Activated naive CD8-positive, alpha-beta T cell treated with anti-CD3 and anti-CD28 coated beads for 36 hours (primary cell): ENCODE data around the gene NES. TPM values are rescaled to one million over a fixed set of nuclear protein-coding genes. Genes with fewer than 3 reads are reported as not detected.
"Not testable (repeated sequence)": the region's sequence is repeated elsewhere in the genome, so short reads cannot be mapped to it uniquely, and the experiment has no call there.

Experiments
- DNase-seq: peaks from one replicate; pipeline ENCODE4 v3.0.0; 2021
- H3K27ac Mint-ChIP-seq: one replicate; pipeline ENCODE4 v1.8.0; 2022; ENCODE audit warnings: mild to moderate bottlenecking, moderate library complexity, mixed read lengths
- H3K27me3 Mint-ChIP-seq: one replicate; pipeline ENCODE4 v1.8.0; 2022; ENCODE audit warnings: mild to moderate bottlenecking, mixed read lengths
- H3K36me3 Mint-ChIP-seq: one replicate; pipeline ENCODE4 v1.8.0; 2021; ENCODE audit warnings: mild to moderate bottlenecking, mixed read lengths
- H3K4me1 Mint-ChIP-seq: one replicate; pipeline ENCODE4 v1.8.0; 2021; ENCODE audit warnings: mixed read lengths
- H3K4me3 Mint-ChIP-seq: one replicate; pipeline ENCODE4 v1.8.0; 2022; ENCODE audit warnings: mild to moderate bottlenecking, moderate library complexity, mixed read lengths
- H3K9me3 Mint-ChIP-seq: one replicate; pipeline ENCODE4 v1.8.0; 2022; ENCODE audit warnings: mixed read lengths
- total RNA-seq, 2 experiments: library from RNA; stranded (reverse); gene quantifications; one replicate each; pipeline ENCODE4 v1.2.3, GENCODE V29; 2021

The NES gene
- total RNA-seq, 2 experiments from 2014 or later = 0.04 TPM; not detected in 1

DNA sequence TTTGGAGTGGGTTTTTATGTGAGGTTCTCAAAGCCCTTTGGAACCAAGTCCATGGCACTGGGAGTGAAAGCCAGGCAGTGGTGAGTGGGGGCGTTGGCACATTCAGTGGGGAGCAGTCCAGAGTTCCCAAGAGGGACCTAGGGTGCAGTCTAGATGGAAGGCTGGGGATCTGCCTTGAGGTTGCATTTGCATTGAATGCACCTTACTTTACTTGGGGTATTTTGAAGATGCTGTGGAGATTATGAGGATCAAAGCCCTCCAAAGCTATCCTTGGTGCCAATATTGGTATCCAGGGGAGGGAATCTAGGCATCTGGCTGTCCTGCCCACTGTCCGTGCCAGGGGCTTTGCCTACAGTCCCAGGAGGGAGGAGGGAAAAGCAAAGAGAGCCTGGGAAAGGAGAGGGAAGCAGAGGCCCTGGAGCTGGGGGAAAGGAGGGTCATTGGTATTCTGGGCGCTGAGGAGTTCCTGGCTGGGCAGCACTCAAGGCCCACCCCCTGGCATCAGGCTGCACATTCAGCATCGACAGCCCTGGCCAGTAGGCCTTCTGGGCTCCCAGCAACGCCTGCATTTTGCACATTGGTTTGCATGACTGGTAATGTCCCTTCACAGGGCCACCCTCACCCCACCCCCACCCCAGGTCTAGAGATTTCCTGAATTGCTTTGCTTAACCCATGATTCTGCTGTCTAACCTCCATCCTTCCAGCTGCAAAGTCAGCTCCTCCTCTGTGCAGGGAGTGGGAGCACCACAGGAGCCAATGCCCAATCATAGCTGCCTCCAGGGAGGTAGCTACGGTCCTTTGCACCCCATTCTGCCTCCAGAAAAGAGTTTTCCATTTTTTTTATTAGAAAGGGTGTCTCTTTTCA lies 36.1 kb downstream of the NES start:
- Mint-ChIP-seq H3K4me1 (peaks cover 24% of the 10 kb centered on the region), H3K27me3 (peaks cover 89% of the 10 kb centered on the region), H3K4me3 (no peak overlapping the region), H3K27ac (no peak overlapping the region), H3K9me3 (no peaks in the 10 kb centered on the region), H3K36me3 (no peaks in the 10 kb centered on the region)
- no peak for DNase-seq

DNA sequence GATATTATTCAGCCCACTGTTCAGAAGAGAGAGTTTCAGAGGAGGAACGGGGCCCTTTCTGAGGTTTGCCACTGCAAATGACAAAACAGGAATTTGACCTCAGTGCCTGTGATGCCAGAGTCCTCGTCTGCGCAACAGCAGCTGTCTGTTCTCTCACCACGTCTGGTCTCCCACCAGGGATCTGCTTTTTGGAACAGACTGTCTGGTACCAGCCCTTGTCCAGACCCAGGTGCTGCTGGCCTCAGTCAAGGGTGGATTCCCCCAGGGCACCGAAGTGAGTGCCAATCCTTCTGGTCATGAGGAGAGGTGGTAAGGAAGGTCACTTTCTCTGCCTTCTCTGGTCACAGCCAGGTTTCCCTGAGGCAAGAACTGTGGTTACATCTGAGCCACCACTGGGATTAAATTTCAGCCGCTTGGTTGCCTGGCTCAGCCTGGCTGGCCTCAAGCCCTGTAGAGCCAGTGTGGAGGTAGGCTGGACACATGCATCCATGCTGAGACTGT lies 37.6 kb downstream of the NES start:
- Mint-ChIP-seq H3K4me1 (peaks cover 24% of the 10 kb centered on the region), H3K9me3 (no peaks in the 10 kb centered on the region), H3K27ac (no peak overlapping the region), H3K4me3 (no peak overlapping the region), H3K36me3 (no peaks in the 10 kb centered on the region), H3K27me3 (peaks cover 87% of the 10 kb centered on the region)
- no peak for DNase-seq

DNA sequence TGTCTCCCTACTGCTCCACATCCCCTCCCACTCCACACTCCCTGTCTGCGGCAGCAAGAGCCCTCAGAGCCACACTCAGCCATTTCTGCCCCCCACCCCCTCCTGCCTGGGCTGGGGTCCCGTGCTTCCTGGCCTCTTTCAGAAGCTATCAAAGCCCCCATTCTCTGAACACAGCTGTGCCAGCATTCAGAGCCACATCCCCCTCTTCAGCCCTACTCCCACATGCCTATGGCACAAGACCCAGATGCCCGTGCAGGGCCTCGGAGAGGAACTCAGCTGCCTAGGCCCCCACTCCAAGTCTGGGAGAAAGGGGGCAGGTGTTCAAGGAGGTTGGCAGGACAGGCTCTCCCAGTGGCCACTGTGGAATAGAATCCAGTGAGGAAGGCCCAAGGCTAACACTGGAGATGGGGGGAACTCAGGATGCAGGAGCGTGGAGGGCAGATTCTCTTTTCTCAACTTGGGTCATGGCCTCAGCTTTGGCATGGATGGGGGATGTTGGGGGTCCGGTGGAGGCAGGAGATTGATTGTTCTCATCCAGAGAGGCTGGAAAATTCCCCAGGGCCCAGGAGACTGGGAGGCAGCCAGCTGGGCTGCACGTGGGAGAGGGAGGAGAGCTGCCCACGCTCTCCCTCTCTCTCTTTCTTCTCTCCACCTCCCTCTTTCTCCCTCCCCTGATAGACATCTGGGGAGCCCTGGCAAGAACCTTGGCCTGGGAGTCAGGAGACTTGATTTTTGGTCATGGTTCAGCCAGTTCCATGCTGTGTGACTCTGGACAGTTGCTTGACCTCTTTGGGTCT lies 38.8 kb downstream of the NES start:
- DNase-seq = no peak
- Mint-ChIP-seq H3K9me3 (no peaks in the 10 kb centered on the region), H3K4me3 (no peak overlapping the region), H3K4me1 (peaks cover 18% of the 10 kb centered on the region), H3K36me3 (no peaks in the 10 kb centered on the region), H3K27me3 (peaks cover 85% of the 10 kb centered on the region), H3K27ac (no peak overlapping the region)

DNA sequence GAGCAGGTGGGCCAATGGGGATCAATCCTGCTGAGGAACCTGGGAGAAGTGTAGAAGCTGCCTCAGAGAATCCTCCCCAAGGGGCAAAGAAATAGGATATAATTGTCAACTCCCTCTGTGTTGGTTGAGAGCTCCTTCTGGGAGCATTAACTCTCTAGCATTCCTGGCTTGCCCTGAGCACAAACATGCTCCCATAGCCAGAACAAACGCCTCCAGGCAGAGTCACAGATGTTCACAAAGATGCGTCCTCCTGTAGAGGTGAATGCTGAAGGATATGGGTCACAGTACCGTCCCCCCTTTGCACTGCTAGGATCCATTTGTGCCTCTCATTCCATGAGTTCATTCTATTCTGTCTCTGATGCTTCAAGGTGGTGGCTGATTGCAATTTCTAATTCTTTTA lies 44.9 kb downstream of the NES start:
- Mint-ChIP-seq H3K4me1 (no peaks in the 10 kb centered on the region), H3K27ac (no peak overlapping the region), H3K9me3 (no peaks in the 10 kb centered on the region), H3K36me3 (no peaks in the 10 kb centered on the region), H3K4me3 (no peak overlapping the region), H3K27me3 (peaks cover 75% of the 10 kb centered on the region)
- DNase-seq = no peak

DNA sequence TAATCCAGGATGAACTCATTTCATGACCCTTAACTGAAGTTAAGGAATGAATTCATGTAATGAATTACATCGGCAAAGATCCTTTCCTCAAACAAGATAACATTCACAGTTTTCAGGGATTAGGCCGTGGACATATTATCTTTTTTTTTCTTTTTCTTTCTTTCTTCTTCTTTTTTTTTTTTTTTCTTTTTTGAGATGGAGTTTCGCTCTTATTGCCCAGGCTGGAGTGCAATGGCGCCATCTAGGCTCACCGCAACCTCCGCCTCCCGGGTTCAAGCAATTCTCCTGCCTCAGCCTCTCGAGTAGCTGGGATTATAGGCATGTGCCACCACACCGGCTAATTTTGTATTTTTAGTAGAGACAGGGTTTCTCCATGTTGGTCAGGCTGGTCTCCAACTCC lies 46.1 kb downstream of the NES start:
- not testable (repeated sequence) for H3K36me3 Mint-ChIP-seq, H3K4me1 Mint-ChIP-seq, H3K9me3 Mint-ChIP-seq, H3K4me3 Mint-ChIP-seq, DNase-seq, H3K27ac Mint-ChIP-seq
- peaks cover 72% of the 10 kb centered on the region for H3K27me3 Mint-ChIP-seq

DNA sequence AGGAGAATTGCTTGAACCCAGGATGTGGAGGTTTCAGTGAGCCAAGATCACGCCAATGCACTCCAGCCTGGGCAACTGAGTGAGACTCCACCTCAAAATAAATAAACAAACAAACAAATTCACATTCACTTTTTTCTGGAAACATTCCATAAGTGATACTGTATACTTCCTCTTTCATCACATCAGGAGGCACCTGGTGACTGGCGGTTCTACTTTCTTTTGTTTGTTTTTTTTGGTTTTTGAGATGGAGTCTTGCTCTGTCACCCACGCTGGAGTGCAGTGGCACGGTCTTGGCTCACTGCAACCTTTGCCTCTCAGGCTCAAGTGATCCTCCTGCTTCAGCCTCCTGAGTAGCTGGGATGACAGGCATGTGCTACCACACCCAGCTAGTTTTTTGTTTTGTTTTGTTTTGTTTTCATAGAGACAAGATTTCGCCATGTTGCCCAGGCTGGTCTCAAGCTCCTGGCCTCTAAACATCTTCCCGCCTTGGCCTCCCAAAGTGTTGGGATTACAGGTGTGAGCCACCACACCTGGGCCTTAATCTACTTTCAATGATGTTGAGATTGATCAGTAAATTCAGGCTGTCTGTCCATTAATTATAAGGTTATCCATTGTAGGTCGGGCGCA lies 47.3 kb downstream of the NES start:
- Mint-ChIP-seq H3K4me1 (peaks cover 5% of the 10 kb centered on the region), H3K9me3 (no peaks in the 10 kb centered on the region), H3K27me3 (peaks cover 74% of the 10 kb centered on the region), H3K27ac (no peak overlapping the region), H3K36me3 (no peaks in the 10 kb centered on the region), H3K4me3 (no peak overlapping the region)
- DNase-seq = no peak

DNA sequence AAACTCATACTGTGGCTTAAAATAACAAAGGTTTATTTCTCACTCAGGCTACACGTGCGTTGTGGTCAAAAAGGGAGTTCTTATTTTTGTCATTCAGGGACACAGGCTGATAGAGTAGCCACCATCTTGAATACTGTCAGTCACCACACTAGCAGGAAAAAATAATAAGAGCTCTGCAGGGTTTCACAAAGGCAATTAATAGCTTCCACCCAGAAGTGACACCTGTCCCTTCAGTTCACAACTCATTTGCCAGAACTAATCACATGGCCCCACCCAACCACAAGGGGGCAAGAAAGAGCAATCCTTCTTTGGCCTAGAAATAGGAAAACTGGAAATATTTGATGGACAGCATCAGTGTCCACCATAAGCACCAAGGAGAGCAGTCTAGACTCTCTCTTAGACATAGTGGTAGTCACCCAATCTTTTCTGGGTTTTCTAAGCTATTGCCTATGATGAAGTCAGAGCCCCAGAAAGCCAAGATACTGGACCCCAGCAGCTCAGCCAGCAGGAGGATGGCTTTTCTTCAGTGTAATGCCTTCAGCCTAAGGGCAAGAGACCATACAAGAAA lies 49.8 kb downstream of the NES start:
- Mint-ChIP-seq H3K27me3 (peaks cover 80% of the 10 kb centered on the region), H3K4me3 (no peak overlapping the region), H3K27ac (no peak overlapping the region), H3K9me3 (no peaks in the 10 kb centered on the region), H3K4me1 (peaks cover 5% of the 10 kb centered on the region), H3K36me3 (no peaks in the 10 kb centered on the region)
- no peak for DNase-seq

DNA sequence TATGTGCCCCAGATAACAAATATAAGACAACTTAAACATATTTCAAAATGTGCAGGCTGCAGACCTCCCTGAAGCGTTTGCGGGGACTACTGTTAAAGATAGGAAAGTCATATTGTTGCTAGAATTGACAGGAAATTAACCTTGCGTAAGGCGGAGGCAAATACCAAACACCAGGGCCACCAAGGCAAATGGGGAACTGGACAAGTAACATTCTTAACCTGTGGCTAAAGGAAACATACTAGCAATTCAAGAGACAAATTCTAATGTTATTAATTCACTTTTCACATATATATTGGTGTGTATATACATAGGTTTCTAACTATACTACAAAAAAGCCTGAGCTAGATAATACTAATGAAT lies 51.1 kb downstream of the NES start:
- Mint-ChIP-seq H3K9me3 (no peaks in the 10 kb centered on the region), H3K27ac (no peak overlapping the region), H3K4me1 (peaks cover 5% of the 10 kb centered on the region), H3K27me3 (peaks cover 80% of the 10 kb centered on the region), H3K36me3 (no peaks in the 10 kb centered on the region), H3K4me3 (no peak overlapping the region)
- no peak for DNase-seq

DNA sequence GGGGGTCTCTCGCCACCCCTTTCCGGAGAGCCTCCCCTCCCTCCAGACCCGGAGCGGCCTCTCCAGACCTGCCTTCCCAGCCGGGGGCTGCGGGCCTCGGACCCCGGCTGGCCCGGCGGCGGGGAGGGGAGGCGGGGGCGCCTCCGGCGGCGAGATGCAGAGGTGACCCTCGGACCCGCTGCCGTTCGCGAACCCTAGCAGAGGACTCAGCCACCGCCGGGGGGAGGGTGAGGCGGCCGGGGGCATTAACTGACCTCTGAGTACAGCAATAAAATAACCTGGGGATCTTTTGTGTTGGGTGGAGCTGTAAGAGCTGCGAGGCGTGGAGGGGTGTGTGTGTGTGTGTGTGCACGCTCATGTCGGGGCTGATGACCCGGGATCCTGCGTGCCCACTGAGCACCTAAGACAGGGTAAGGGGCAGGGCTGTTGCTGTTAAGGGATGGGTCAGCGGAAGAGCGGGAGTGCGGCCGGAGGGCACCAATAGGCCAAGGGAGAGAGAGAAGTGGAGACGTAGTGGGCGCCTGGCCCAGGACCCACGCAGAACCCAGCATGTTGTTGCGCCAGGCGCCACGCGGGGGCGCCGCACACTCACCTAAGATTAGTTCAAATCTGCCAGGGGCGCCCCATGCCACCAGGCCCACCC lies 51.6 kb downstream of the NES start:
- H3K27me3 Mint-ChIP-seq = peaks cover 79% of the 10 kb centered on the region
- H3K27ac Mint-ChIP-seq = no peak overlapping the region
- peak; percentile 52 for DNase-seq
- H3K9me3 Mint-ChIP-seq = no peaks in the 10 kb centered on the region
- peak overlapping the region; percentile 38 for H3K4me3 Mint-ChIP-seq
- no peaks in the 10 kb centered on the region for H3K36me3 Mint-ChIP-seq
- H3K4me1 Mint-ChIP-seq = peaks cover 5% of the 10 kb centered on the region

DNA sequence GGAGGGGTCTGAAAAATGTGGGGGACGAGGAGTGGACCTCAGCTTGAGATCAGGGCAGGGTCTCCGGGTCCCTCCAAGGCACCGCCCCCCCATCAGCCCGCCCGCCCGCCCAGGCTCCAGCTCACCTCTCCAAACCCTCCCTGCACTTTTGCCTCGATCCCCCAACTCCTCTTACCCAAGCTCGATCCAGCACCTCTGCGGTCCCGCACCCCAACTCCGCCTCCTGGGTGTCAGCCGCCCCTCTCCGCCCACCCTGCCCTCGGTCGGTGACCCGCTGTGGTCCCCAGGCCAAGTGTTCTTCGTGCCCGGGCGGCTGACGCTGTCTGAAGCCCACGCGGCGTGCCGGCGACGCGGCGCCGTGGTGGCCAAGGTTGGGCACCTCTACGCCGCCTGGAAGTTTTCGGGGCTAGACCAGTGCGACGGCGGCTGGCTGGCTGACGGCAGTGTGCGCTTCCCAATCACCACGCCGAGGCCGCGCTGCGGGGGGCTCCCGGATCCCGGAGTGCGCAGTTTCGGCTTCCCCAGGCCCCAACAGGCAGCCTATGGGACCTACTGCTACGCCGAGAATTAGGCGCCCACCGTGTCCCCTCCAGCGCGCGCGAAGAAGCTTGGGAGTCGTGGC lies 52.3 kb downstream of the NES start:
- peaks cover 5% of the 10 kb centered on the region for H3K4me1 Mint-ChIP-seq
- no peak overlapping the region for H3K4me3 Mint-ChIP-seq
- H3K27ac Mint-ChIP-seq = no peak overlapping the region
- H3K9me3 Mint-ChIP-seq = no peaks in the 10 kb centered on the region
- DNase-seq = no peak
- peaks cover 79% of the 10 kb centered on the region for H3K27me3 Mint-ChIP-seq
- H3K36me3 Mint-ChIP-seq = no peaks in the 10 kb centered on the region

DNA sequence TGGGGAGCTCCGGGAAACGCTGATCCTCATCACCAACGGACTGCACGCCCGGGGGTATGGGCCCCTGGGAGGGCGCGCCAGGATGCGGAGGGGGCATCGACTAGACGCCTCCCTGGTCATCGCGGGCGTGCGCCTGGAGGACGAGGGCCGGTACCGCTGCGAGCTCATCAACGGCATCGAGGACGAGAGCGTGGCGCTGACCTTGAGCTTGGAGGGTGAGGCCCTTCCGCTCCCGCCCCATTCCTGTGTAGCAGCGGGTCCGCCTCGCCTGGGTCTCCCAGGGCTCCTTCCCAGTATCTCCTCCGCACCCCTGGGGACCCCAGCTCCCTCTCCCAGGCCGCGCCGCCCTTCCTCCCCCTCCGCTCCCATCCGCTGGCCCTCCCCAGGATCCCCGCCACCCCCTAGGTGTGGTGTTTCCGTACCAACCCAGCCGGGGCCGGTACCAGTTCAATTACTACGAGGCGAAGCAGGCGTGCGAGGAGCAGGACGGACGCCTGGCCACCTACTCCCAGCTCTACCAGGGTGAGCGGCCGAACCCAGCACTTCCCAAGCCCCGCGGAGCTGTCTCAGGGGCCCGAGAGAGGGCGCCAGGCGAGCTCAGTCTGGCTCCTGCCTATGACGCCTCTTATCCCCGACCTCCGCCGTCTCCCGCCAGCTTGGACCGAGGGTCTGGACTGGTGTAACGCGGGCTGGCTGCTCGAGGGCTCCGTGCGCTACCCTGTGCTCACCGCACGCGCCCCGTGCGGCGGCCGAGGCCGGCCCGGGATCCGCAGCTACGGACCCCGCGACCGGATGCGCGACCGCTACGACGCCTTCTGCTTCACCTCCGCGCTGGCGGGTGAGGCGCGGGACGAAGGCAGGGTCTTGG lies 53.0 kb downstream of the NES start:
- Mint-ChIP-seq H3K4me3 (peak overlapping the region; percentile 54), H3K27me3 (peaks cover 80% of the 10 kb centered on the region), H3K9me3 (no peaks in the 10 kb centered on the region), H3K27ac (no peak overlapping the region), H3K36me3 (no peaks in the 10 kb centered on the region), H3K4me1 (peaks cover 5% of the 10 kb centered on the region)
- peak; percentile 47 for DNase-seq

DNA sequence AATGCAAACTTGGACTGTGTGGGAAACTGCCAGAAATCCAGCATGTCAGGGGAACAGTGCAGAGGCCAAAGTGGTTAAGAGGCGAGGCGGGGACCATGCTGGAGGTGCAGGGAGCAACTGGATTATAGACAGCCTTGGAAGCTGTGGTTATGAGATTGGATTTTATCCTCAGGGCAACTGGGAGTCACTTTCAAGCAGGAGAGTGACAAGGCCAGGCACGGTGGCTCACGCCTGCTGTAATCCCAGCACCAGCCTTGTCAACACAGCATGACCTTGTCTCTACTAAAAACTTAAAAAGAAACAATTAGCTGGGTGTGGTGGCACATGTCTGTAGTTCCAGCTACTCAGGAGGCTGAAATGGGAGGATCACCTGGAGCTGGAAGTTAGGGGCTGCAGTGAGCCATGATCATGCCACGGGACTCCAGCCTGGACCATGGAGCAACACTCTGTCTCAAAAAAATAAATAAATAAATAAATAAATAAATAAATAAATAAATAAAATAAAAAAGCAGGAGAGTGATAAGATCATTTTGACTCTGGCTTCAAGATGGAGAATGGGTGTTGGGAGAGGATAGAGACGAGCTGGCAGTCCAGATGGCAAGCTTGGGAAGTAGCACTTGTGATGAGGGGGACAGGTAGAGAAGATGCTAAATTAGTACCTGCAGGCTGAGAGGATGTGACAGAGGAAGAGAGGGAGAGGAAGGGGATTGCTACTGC lies 54.5 kb downstream of the NES start:
- H3K27me3 Mint-ChIP-seq = peaks cover 91% of the 10 kb centered on the region
- DNase-seq = no peak
- H3K36me3 Mint-ChIP-seq = no peaks in the 10 kb centered on the region
- H3K27ac Mint-ChIP-seq = no peak overlapping the region
- H3K9me3 Mint-ChIP-seq = no peaks in the 10 kb centered on the region
- no peak overlapping the region for H3K4me3 Mint-ChIP-seq
- peaks cover 5% of the 10 kb centered on the region for H3K4me1 Mint-ChIP-seq

DNA sequence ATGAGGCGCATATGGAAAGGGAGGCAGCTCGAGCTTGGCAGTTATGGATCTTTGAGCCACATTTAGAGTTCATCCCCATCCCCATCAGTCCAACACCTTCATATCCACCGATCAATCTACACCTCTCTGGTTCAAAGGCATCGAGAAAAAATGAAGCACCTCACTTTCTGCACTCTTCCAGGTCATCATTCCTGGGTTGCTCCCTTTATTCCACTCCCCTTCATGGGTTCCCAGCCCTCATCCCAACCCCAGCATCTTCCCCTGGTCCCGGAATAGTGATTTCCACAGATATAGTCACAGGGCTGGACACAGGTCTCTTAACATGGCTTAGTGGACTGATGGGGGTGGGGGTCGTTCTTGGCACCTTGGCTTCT lies 57.6 kb downstream of the NES start:
- H3K27ac Mint-ChIP-seq = no peak overlapping the region
- H3K27me3 Mint-ChIP-seq = peaks cover 88% of the 10 kb centered on the region
- no peaks in the 10 kb centered on the region for H3K4me1 Mint-ChIP-seq
- no peaks in the 10 kb centered on the region for H3K36me3 Mint-ChIP-seq
- no peak overlapping the region for H3K4me3 Mint-ChIP-seq
- H3K9me3 Mint-ChIP-seq = no peaks in the 10 kb centered on the region
- no peak for DNase-seq
